ENCODE results near the gene ACP2.

DNA sequence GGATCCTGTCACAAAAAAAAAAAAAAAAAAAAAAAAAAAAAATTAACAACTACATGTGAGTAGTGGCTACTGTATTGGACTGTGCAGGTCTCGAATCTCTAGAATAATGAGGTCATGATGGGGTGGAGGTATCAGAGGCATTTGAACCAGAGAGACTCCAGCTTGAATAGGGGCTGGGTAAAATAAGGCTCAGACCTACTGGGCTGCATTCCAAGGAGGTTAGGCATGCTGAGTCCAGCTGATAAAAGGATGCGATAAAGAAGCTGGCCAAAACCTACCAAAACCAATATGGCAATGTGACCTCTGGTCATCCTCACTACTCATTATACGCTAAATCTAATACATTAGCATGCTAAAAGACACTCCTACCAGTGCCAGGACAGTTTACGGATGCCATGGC lies 56.5 kb downstream of the ACP2 start:
- TF ChIP-seq CTCF (IDR thresholded peaks at IDR 0.05; ENCODE audit: poor library complexity): no peak
- TF ChIP-seq EZH2 (IDR thresholded peaks at IDR 0.05; ENCODE audit: borderline replicate concordance): no peak
- no peak for TF ChIP-seq EZH2phosphoT487 (IDR thresholded peaks at IDR 0.05; ENCODE audit: low read depth, severe bottlenecking, unreplicated experiment)

All from hepatocyte (in vitro differentiated cells).